Thyroid gland (tissue), 4 donors: ENCODE results near the gene TYW1B. TPM values are rescaled to one million over a fixed set of nuclear protein-coding genes. Genes with fewer than 3 reads are reported as not detected.
"Not testable (repeated sequence)": the region's sequence is repeated elsewhere in the genome, so short reads cannot be mapped to it uniquely, and the experiment has no call there.

Source experiments
- DNase-seq, 2 donors: peaks; one replicate each; pipeline ENCODE4 v3.0.0-alpha.2; 2019
- H3K27ac ChIP-seq, 3 donors: fragments of 200-600 bp; sonication (generic); 1 replicate in 2 of 3; 2 replicates in 1 of 3; pipeline ENCODE4 v1.5.1; 2016 to 2019; ENCODE audit warnings: mild to moderate bottlenecking in 1 of 3, moderate library complexity in 1 of 3
- H3K27me3 ChIP-seq: fragments of 200-600 bp; sonication (generic); one replicate; pipeline ENCODE4 v1.5.1; 2019
- H3K36me3 ChIP-seq, 2 donors: fragments of 200-600 bp; sonication (generic); one replicate each; pipeline ENCODE4 v1.5.1; 2016 to 2019
- H3K4me1 ChIP-seq, 2 donors: fragments of 200-600 bp; sonication (generic); one replicate each; pipeline ENCODE4 v1.5.1; 2017 to 2019
- H3K4me3 ChIP-seq, 3 donors: fragments of 200-600 bp; sonication (generic); replicated peaks in 1 of 3; 1 replicate in 2 of 3; 2 replicates in 1 of 3; pipeline ENCODE4 v1.5.1; 2016; ENCODE audit warnings: mild to moderate bottlenecking in 1 of 3
- H3K9me3 ChIP-seq: fragments of 200-600 bp; sonication (generic); one replicate; pipeline ENCODE4 v1.5.1; 2017
- CTCF ChIP-seq, 6 experiments: fragments of 200-600 bp in 3 of 6; fragments of 450-650 bp in 3 of 6; sonication (generic) in 3 of 6; IDR thresholded peaks; one replicate each; pipeline ENCODE4 v1.5.1; 2016 to 2019; ENCODE audit warnings: antibody characterized with exemption in 6 of 6, mild to moderate bottlenecking in 2 of 6, inconsistent platforms in 1 of 6, moderate library complexity in 1 of 6
- POLR2A ChIP-seq, 2 donors: fragments of 450-650 bp; IDR thresholded peaks; one replicate each; pipeline ENCODE4 v1.6.1; 2017; ENCODE audit warnings: antibody characterized with exemption in 2 of 2, mild to moderate bottlenecking in 2 of 2, moderate library complexity in 1 of 2
- WGBS, 2 donors: methylation state at CpG; one replicate each; pipeline ENCODE4 v1.1.5; 2017; 5-methylcytosine and 5-hydroxymethylcytosine counted together
- intact Hi-C: fragments of 100-400 bp; cut with DNase I; formaldehyde crosslinking; loops from one replicate; pipeline ENCODE4 v1.15.1; 2023
- total RNA-seq, 4 donors: library from RNA; depleted of rRNA; stranded (reverse); fragments of >200 nt; gene quantifications; one replicate each; pipeline ENCODE4 v1.2.3, GENCODE V29; 2016

Gene TYW1B
- total RNA-seq, 4 donors from 2014 or later = 3.7 to 7.4 (median 4.9) TPM

DNA sequence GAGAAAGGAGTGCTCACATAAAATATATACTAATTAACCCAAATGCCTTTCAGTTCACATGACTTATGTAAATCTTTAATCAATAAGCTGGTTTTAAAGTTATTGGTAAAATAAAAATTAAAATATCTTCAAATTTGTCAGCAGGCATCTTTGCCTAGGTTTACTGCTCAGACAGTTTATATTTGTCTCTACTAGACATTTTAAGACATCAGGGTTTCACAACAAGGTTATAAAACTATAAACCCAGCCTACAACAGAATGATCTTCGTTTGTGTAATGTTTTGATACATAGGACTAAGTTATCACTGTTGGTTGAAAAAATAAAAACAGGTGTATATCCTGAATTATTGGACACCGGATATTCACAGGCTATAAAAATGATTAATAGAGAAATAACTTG is 67.4 kb downstream of the TYW1B start:
- intact Hi-C loops = no loop called here
- H3K27ac ChIP-seq = no peak overlapping the region
- TF ChIP-seq CTCF (IDR thresholded peaks at IDR 0.05) = no peak
- no peak for TF ChIP-seq POLR2A (IDR thresholded peaks at IDR 0.05)

DNA sequence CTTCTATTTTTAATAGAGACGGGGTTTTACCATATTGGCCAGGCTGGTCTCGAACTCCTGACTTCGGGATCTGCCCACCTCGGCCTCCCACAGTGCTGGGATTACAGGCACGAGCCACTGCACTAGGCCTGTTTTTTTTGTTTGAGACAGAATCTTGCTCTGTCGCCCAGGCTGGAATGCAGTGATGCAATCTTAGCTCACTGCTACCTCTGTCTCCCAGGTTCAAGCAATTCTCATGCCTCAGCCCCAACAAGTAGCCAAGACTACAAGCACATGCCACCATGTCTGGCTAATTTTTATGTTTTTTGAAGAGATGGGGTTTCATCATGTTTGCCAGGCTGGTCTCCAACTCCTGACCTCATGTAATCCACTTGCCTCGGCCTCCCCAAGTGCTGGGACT is 73.7 kb downstream of the TYW1B start:
- TF ChIP-seq POLR2A (IDR thresholded peaks at IDR 0.05) (no peak), CTCF (IDR thresholded peaks at IDR 0.05) (no peak)
- Histone ChIP-seq H3K36me3 (no peaks in the 10 kb centered on the region), H3K4me1 (no peaks in the 10 kb centered on the region), H3K27ac (no peak overlapping the region), H3K9me3 (no peaks in the 10 kb centered on the region), H3K4me3 (no peak overlapping the region), H3K27me3 (no peaks in the 10 kb centered on the region)
- 91 to 94% methylated on average over 7 of the region's 7 CpGs for WGBS, 2 donors
- intact Hi-C loops = no loop called here
- DNase-seq = no peak

More for the DNA sequence above, 67.4 kb downstream of the TYW1B start:
- Histone ChIP-seq H3K27me3 (no peaks in the 10 kb centered on the region), H3K4me3 (no peak overlapping the region), H3K9me3 (no peaks in the 10 kb centered on the region), H3K36me3 (no peaks in the 10 kb centered on the region), H3K4me1 (no peaks in the 10 kb centered on the region)
- DNase-seq = no peak
- WGBS, 2 donors = 95 to 97% methylated on average over 2 of the region's 2 CpGs

GRCh38 chr7:72753781-72754180 is 74.2 kb downstream of the TYW1B start:
- H3K4me3 ChIP-seq = no peak overlapping the region
- no peaks in the 10 kb centered on the region for H3K4me1 ChIP-seq
- 90 to 95% methylated on average over 5 of the region's 5 CpGs for WGBS, 2 donors
- no peak for DNase-seq
- TF ChIP-seq CTCF (IDR thresholded peaks at IDR 0.05) (no peak), POLR2A (IDR thresholded peaks at IDR 0.05) (no peak)
- H3K27me3 ChIP-seq = no peaks in the 10 kb centered on the region
- H3K36me3 ChIP-seq = no peaks in the 10 kb centered on the region
- intact Hi-C loops = no loop called here
- no peak overlapping the region for H3K27ac ChIP-seq
- no peaks in the 10 kb centered on the region for H3K9me3 ChIP-seq

- H3K36me3 ChIP-seq, H3K27ac ChIP-seq, H3K4me3 ChIP-seq, H3K27me3 ChIP-seq, H3K9me3 ChIP-seq, intact Hi-C loops, H3K4me1 ChIP-seq, DNase-seq: not testable (repeated sequence)
- 91 to 93% methylated on average over 4 of the region's 4 CpGs for WGBS, 2 donors
These were observed 74.8 kb downstream of the TYW1B start for GRCh38 chr7:72753229-72753628.

GRCh38 chr7:72751978-72752377 is 76.0 kb downstream of the TYW1B start:
- TF ChIP-seq CTCF (IDR thresholded peaks at IDR 0.05) (no peak), POLR2A (IDR thresholded peaks at IDR 0.05) (no peak)
- WGBS, 2 donors = 89 to 93% methylated on average over 2 of the region's 2 CpGs
- DNase-seq = no peak
- H3K27ac ChIP-seq = no peak overlapping the region
- no peak overlapping the region for H3K4me3 ChIP-seq
- no peaks in the 10 kb centered on the region for H3K9me3 ChIP-seq
- H3K36me3 ChIP-seq = no peaks in the 10 kb centered on the region
- intact Hi-C loops = no loop called here
- no peaks in the 10 kb centered on the region for H3K27me3 ChIP-seq
- no peaks in the 10 kb centered on the region for H3K4me1 ChIP-seq

DNA sequence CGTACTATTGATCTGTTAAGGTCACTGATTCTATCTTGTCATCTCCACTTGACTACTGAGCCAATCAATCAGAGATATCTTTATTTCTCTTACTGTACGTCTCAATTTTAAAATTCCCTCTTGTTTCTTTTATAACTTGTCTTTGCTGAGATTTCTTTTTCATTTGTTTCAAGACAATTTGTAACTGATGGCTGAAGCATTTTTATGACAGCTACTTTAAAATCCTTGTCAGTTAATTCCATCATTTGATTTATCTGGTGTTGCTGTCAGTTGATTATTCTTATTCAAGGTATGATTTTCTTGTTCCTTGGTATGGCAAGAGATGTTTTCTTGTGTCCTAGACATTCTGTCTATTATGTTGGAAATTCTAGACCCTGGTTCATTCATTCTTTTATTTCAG is 76.6 kb downstream of the TYW1B start:
- Histone ChIP-seq H3K27me3 (no peaks in the 10 kb centered on the region), H3K4me3 (no peak overlapping the region), H3K9me3 (no peaks in the 10 kb centered on the region), H3K27ac (no peak overlapping the region), H3K36me3 (no peaks in the 10 kb centered on the region), H3K4me1 (no peaks in the 10 kb centered on the region)
- WGBS, 2 donors = 97 to 98% methylated on average over 2 of the region's 2 CpGs
- no peak for TF ChIP-seq POLR2A (IDR thresholded peaks at IDR 0.05)
- TF ChIP-seq CTCF (IDR thresholded peaks at IDR 0.05) = no peak
- DNase-seq = no peak
- intact Hi-C loops = no loop called here

DNA sequence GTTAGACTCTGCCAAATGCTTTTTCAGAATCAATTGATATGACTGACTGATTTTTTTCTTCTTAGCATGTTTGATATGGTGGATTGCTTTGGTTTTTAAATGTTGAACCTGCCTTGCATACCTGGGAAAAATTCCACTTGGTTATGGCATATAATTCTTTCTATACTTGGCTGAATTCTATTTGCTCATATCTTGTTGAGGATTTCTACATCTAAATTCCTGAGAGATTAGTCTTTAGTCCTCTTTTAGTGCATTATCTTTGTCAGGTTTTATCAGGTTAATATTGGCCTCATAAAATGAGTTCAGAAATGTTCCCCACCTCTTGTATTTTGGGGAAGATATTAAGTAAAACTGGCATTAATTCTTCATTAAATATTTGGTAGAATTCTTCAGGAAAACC is 79.4 kb downstream of the TYW1B start:
- H3K4me1 ChIP-seq, H3K27ac ChIP-seq, H3K27me3 ChIP-seq, intact Hi-C loops, H3K9me3 ChIP-seq, H3K4me3 ChIP-seq, H3K36me3 ChIP-seq, DNase-seq: not testable (repeated sequence)

DNA sequence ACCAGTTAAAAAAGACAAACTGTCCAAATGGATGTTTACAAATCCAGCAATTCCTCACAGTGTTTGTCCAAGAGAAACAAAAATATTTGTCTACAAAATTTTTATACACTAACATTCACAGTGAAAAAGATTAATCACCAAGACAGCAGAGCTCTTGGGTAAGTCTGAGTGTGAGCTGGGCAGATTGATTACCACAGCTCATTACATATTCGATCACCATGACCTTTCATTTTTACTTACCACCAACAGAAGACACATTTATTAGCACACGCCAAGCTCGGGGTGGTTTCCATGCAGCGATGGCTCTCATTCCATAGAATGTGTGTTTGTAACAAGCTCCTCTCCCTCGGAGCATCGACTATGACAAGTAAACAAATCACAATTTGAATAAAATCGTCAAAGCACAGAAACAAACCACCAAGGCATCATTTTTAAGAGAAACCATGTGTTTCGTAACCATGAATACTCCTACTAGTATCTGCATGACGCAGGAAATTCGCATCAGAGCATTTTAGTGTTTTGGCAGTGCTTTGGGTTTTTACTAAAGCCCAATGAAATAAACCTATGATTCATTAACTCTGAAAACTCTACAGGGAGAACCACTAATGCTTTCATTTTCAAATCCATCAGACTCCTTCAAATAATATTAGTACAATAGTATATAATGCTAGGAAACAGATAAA is 83.6 kb downstream of the TYW1B start:
- H3K4me3 ChIP-seq, H3K27me3 ChIP-seq, intact Hi-C loops, DNase-seq, H3K4me1 ChIP-seq, H3K27ac ChIP-seq, H3K36me3 ChIP-seq, H3K9me3 ChIP-seq: not testable (repeated sequence)
- WGBS, 2 donors = 82 to 91% methylated on average over 10 of the region's 10 CpGs
